GM23338 (cell line): ENCODE measurements around the gene PSMD6. TPM values are rescaled to one million over a fixed set of nuclear protein-coding genes. Genes with fewer than 3 reads are reported as not detected.

Source experiments
- ATAC-seq: fragments of 200-7000 bp; cut with Tn5 transposase; 3 replicates; pipeline ENCODE4 v1.9.1; 2020
- DNase-seq: peaks from one replicate; pipeline ENCODE4 v3.0.0-alpha.2; 2015; ENCODE audit warnings: low spot score
- H2AFZ ChIP-seq: fragments of 200-600 bp; sonication (generic); 2 replicates; pipeline ENCODE4 v1.8.0; 2016; ENCODE audit warnings: antibody characterized with exemption, mild to moderate bottlenecking, moderate library complexity
- H3F3A ChIP-seq: fragments of 200-600 bp; sonication (generic); replicated peaks from 2 replicates; pipeline ENCODE4 v1.8.0; 2017; ENCODE audit warnings: antibody characterized with exemption, mixed run types, low read depth
- H3K27ac ChIP-seq: fragments of 200-600 bp; sonication (generic); 2 replicates; pipeline ENCODE4 v1.6.1; 2016; ENCODE audit warnings: low read depth
- H3K27me3 ChIP-seq: fragments of 200-600 bp; sonication (generic); 2 replicates; pipeline ENCODE4 v1.8.0; 2016; ENCODE audit warnings: mild to moderate bottlenecking, mixed run types, moderate library complexity; ENCODE audit not compliant: insufficient read depth
- H3K36me3 ChIP-seq: fragments of 200-600 bp; sonication (generic); 2 replicates; pipeline ENCODE4 v1.8.0; 2016; ENCODE audit warnings: mild to moderate bottlenecking; ENCODE audit not compliant: insufficient read depth
- H3K4me1 ChIP-seq: fragments of 200-600 bp; sonication (generic); 2 replicates; pipeline ENCODE4 v1.8.0; 2016; ENCODE audit warnings: mild to moderate bottlenecking, moderate library complexity; ENCODE audit not compliant: insufficient read depth
- H3K4me2 ChIP-seq: fragments of 200-600 bp; sonication (generic); 2 replicates; pipeline ENCODE4 v1.7.1; 2017; ENCODE audit warnings: mixed run types
- H3K4me3 ChIP-seq: fragments of 200-600 bp; sonication (generic); 2 replicates; pipeline ENCODE4 v1.6.1; 2016; ENCODE audit warnings: mixed run types
- H3K79me2 ChIP-seq: fragments of 200-600 bp; sonication (generic); replicated peaks from 2 replicates; pipeline ENCODE4 v1.8.0; 2017; ENCODE audit warnings: mild to moderate bottlenecking; ENCODE audit not compliant: insufficient read depth
- H3K9me2 ChIP-seq: fragments of 200-600 bp; sonication (generic); 2 replicates; pipeline ENCODE4 v1.8.0; 2017; ENCODE audit not compliant: insufficient read depth
- H4K20me1 ChIP-seq: fragments of 200-600 bp; sonication (generic); replicated peaks from 2 replicates; pipeline ENCODE4 v1.8.0; 2017; ENCODE audit warnings: mild to moderate bottlenecking; ENCODE audit not compliant: insufficient read depth
- H3K27ac Mint-ChIP-seq: 2 replicates; pipeline ENCODE4 v1.8.0; 2020; ENCODE audit warnings: inconsistent platforms, mild to moderate bottlenecking, moderate library complexity, mixed read lengths
- H3K27me3 Mint-ChIP-seq: 3 replicates; pipeline ENCODE4 v1.8.0; 2022; ENCODE audit warnings: low read depth, mild to moderate bottlenecking, moderate library complexity, mixed read lengths, inconsistent platforms; ENCODE audit not compliant: insufficient read depth, poor library complexity
- H3K36me3 Mint-ChIP-seq: 3 replicates; pipeline ENCODE4 v1.8.0; 2021; ENCODE audit warnings: low read depth, mild to moderate bottlenecking, inconsistent platforms, moderate library complexity, mixed read lengths
- H3K4me1 Mint-ChIP-seq: 3 replicates; pipeline ENCODE4 v1.8.0; 2020; ENCODE audit warnings: mild to moderate bottlenecking, inconsistent platforms, mixed read lengths
- H3K4me3 Mint-ChIP-seq: 3 replicates; pipeline ENCODE4 v1.8.0; 2021; ENCODE audit warnings: moderate library complexity, mild to moderate bottlenecking, inconsistent platforms, mixed read lengths
- H3K9me3 Mint-ChIP-seq: 3 replicates; pipeline ENCODE4 v1.8.0; 2020; ENCODE audit warnings: moderate library complexity, mild to moderate bottlenecking, inconsistent platforms, mixed read lengths
- EZH2phosphoT487 ChIP-seq: fragments of 200-600 bp; sonication (generic); IDR thresholded peaks from one replicate; pipeline ENCODE4 v1.8.1; 2018; ENCODE audit warnings: antibody characterized with exemption; ENCODE audit not compliant: unreplicated experiment
- JUNB ChIP-seq: IDR thresholded peaks from one replicate; pipeline ENCODE4 v1.6.1; 2016; ENCODE audit warnings: antibody characterized with exemption; ENCODE audit not compliant: unreplicated experiment
- NANOG ChIP-seq: IDR thresholded peaks from 2 replicates; pipeline ENCODE4 v1.6.1; 2016; ENCODE audit warnings: antibody characterized with exemption, borderline replicate concordance
- POLR2AphosphoS5 ChIP-seq: IDR thresholded peaks from 2 replicates; pipeline ENCODE4 v1.6.1; 2016; ENCODE audit warnings: antibody characterized with exemption, low read depth
- STAT1 ChIP-seq: IDR thresholded peaks from one replicate; pipeline ENCODE4 v1.6.1; 2016; ENCODE audit warnings: antibody characterized with exemption; ENCODE audit not compliant: unreplicated experiment
- ZNF114 ChIP-seq: fragments of 250-450 bp; sonication (Bioruptor Pico); IDR thresholded peaks from 2 replicates; pipeline ENCODE4 v1.5.0; 2020; ENCODE audit warnings: mild to moderate bottlenecking, moderate library complexity
- ZNF331 ChIP-seq: fragments of 250-450 bp; sonication (Bioruptor Pico); IDR thresholded peaks from 2 replicates; pipeline ENCODE4 v1.5.0; 2020; ENCODE audit warnings: low read depth, mild to moderate bottlenecking, moderate library complexity
- polyA plus RNA-seq: library from polyadenylated mRNA; unstranded; fragments of >200 nt; fragmentation: Nextera tagmentation; extraction: Ambion mirVana; gene quantifications from 2 replicates; pipeline ENCODE4 v1.2.1, GENCODE V29; 2016
- total RNA-seq: library from RNA; depleted of rRNA; stranded (reverse); fragments of >200 nt; shearing (Covaris generic); gene quantifications from 2 replicates; pipeline ENCODE4 v1.2.3, GENCODE V29; 2014
- TF ChIP-seq, protein P1 (sequence below): IDR thresholded peaks from 2 replicates; pipeline ENCODE4 v1.6.1; 2016; ENCODE audit warnings: antibody characterized with exemption
- TF ChIP-seq, protein P2 (sequence below): IDR thresholded peaks from one replicate; pipeline ENCODE4 v1.6.1; 2018; ENCODE audit warnings: antibody characterized with exemption; ENCODE audit not compliant: unreplicated experiment
- TF ChIP-seq, protein P3 (sequence below): fragments of 250-450 bp; sonication (Bioruptor Pico); IDR thresholded peaks from 2 replicates; pipeline ENCODE4 v1.5.0; 2020; ENCODE audit warnings: mild to moderate bottlenecking, moderate library complexity
- TF ChIP-seq, protein P4 (sequence below), 2 experiments: fragments of 200-600 bp in 1 of 2; sonication (generic) in 1 of 2; conservative IDR thresholded peaks; 2 replicates each; pipeline versions ENCODE4 v1.5.1 to v1.6.1; 2016 to 2017; ENCODE audit warnings: antibody characterized with exemption in 2 of 2, low read depth in 2 of 2, mild to moderate bottlenecking in 2 of 2, moderate library complexity in 1 of 2

Gene PSMD6
- total and polyA plus RNA-seq, 2 experiments from 2014 or later: 98.1 to 205 TPM

DNA sequence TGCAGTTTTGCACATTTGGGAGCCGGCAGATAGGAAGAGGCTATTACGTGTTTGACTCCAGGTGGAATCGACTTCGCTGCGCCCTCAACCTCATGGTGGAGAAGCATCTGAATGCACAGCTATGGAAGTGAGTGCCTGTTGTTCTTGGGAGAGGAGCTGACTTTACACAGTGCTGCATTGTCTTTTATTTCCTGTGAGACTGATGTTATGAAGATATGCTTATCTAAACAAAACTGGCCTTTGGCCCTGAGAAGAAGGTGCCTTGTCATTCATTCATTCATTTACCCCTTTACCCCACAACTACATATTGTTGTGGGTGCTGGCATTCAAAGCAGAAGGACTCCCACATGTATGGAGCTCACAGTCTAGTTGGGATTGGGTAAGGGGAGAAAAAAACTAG is 32.6 kb downstream of the PSMD6 start:
- H3K9me3 Mint-ChIP-seq: no peaks in the 10 kb centered on the region
- no peak overlapping the region for H3K4me3 Mint-ChIP-seq
- H3K4me3 ChIP-seq: no peak overlapping the region
- no peak overlapping the region for H3K4me2 ChIP-seq
- DNase-seq (no peak), ATAC-seq (no peak)
- H3K27me3 ChIP-seq: no peaks in the 10 kb centered on the region
- H3K79me2 ChIP-seq: no peaks in the 10 kb centered on the region
- peaks cover 17% of the 10 kb centered on the region; the same call in 2 of the 3 replicates for H3K4me1 Mint-ChIP-seq
- no peak overlapping the region for H2AFZ ChIP-seq
- no peaks in the 10 kb centered on the region for H3K27me3 Mint-ChIP-seq
- no peak overlapping the region for H3K27ac Mint-ChIP-seq
- peaks cover 9% of the 10 kb centered on the region for H3K36me3 ChIP-seq
- H3F3A ChIP-seq: no peaks in the 10 kb centered on the region
- TF ChIP-seq ZNF331 (CRISPR knock-in tag) (no peak), JUNB (no peak), POLR2AphosphoS5 (no peak), NANOG (no peak), STAT1 (no peak), ZNF114 (CRISPR knock-in tag) (no peak), EZH2phosphoT487 (no peak)
- TF ChIP-seq, protein P1, sequence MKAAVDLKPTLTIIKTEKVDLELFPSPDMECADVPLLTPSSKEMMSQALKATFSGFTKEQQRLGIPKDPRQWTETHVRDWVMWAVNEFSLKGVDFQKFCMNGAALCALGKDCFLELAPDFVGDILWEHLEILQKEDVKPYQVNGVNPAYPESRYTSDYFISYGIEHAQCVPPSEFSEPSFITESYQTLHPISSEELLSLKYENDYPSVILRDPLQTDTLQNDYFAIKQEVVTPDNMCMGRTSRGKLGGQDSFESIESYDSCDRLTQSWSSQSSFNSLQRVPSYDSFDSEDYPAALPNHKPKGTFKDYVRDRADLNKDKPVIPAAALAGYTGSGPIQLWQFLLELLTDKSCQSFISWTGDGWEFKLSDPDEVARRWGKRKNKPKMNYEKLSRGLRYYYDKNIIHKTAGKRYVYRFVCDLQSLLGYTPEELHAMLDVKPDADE: no peak
- TF ChIP-seq, protein P2, sequence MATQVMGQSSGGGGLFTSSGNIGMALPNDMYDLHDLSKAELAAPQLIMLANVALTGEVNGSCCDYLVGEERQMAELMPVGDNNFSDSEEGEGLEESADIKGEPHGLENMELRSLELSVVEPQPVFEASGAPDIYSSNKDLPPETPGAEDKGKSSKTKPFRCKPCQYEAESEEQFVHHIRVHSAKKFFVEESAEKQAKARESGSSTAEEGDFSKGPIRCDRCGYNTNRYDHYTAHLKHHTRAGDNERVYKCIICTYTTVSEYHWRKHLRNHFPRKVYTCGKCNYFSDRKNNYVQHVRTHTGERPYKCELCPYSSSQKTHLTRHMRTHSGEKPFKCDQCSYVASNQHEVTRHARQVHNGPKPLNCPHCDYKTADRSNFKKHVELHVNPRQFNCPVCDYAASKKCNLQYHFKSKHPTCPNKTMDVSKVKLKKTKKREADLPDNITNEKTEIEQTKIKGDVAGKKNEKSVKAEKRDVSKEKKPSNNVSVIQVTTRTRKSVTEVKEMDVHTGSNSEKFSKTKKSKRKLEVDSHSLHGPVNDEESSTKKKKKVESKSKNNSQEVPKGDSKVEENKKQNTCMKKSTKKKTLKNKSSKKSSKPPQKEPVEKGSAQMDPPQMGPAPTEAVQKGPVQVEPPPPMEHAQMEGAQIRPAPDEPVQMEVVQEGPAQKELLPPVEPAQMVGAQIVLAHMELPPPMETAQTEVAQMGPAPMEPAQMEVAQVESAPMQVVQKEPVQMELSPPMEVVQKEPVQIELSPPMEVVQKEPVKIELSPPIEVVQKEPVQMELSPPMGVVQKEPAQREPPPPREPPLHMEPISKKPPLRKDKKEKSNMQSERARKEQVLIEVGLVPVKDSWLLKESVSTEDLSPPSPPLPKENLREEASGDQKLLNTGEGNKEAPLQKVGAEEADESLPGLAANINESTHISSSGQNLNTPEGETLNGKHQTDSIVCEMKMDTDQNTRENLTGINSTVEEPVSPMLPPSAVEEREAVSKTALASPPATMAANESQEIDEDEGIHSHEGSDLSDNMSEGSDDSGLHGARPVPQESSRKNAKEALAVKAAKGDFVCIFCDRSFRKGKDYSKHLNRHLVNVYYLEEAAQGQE: no peak
- TF ChIP-seq, protein P3, sequence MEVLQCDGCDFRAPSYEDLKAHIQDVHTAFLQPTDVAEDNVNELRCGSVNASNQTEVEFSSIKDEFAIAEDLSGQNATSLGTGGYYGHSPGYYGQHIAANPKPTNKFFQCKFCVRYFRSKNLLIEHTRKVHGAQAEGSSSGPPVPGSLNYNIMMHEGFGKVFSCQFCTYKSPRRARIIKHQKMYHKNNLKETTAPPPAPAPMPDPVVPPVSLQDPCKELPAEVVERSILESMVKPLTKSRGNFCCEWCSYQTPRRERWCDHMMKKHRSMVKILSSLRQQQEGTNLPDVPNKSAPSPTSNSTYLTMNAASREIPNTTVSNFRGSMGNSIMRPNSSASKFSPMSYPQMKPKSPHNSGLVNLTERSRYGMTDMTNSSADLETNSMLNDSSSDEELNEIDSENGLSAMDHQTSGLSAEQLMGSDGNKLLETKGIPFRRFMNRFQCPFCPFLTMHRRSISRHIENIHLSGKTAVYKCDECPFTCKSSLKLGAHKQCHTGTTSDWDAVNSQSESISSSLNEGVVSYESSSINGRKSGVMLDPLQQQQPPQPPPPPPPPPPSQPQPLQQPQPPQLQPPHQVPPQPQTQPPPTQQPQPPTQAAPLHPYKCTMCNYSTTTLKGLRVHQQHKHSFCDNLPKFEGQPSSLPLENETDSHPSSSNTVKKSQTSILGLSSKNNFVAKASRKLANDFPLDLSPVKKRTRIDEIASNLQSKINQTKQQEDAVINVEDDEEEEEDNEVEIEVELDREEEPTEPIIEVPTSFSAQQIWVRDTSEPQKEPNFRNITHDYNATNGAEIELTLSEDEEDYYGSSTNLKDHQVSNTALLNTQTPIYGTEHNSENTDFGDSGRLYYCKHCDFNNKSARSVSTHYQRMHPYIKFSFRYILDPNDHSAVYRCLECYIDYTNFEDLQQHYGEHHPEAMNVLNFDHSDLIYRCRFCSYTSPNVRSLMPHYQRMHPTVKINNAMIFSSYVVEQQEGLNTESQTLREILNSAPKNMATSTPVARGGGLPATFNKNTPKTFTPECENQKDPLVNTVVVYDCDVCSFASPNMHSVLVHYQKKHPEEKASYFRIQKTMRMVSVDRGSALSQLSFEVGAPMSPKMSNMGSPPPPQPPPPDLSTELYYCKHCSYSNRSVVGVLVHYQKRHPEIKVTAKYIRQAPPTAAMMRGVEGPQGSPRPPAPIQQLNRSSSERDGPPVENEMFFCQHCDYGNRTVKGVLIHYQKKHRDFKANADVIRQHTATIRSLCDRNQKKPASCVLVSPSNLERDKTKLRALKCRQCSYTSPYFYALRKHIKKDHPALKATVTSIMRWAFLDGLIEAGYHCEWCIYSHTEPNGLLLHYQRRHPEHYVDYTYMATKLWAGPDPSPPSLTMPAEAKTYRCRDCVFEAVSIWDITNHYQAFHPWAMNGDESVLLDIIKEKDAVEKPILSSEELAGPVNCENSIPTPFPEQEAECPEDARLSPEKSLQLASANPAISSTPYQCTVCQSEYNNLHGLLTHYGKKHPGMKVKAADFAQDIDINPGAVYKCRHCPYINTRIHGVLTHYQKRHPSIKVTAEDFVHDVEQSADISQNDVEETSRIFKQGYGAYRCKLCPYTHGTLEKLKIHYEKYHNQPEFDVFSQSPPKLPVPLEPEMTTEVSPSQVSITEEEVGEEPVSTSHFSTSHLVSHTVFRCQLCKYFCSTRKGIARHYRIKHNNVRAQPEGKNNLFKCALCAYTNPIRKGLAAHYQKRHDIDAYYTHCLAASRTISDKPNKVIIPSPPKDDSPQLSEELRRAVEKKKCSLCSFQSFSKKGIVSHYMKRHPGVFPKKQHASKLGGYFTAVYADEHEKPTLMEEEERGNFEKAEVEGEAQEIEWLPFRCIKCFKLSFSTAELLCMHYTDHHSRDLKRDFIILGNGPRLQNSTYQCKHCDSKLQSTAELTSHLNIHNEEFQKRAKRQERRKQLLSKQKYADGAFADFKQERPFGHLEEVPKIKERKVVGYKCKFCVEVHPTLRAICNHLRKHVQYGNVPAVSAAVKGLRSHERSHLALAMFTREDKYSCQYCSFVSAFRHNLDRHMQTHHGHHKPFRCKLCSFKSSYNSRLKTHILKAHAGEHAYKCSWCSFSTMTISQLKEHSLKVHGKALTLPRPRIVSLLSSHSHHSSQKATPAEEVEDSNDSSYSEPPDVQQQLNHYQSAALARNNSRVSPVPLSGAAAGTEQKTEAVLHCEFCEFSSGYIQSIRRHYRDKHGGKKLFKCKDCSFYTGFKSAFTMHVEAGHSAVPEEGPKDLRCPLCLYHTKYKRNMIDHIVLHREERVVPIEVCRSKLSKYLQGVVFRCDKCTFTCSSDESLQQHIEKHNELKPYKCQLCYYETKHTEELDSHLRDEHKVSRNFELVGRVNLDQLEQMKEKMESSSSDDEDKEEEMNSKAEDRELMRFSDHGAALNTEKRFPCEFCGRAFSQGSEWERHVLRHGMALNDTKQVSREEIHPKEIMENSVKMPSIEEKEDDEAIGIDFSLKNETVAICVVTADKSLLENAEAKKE: no peak
- TF ChIP-seq, protein P4, sequence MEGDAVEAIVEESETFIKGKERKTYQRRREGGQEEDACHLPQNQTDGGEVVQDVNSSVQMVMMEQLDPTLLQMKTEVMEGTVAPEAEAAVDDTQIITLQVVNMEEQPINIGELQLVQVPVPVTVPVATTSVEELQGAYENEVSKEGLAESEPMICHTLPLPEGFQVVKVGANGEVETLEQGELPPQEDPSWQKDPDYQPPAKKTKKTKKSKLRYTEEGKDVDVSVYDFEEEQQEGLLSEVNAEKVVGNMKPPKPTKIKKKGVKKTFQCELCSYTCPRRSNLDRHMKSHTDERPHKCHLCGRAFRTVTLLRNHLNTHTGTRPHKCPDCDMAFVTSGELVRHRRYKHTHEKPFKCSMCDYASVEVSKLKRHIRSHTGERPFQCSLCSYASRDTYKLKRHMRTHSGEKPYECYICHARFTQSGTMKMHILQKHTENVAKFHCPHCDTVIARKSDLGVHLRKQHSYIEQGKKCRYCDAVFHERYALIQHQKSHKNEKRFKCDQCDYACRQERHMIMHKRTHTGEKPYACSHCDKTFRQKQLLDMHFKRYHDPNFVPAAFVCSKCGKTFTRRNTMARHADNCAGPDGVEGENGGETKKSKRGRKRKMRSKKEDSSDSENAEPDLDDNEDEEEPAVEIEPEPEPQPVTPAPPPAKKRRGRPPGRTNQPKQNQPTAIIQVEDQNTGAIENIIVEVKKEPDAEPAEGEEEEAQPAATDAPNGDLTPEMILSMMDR (conservative IDR thresholded peaks at IDR 0.05; ENCODE audit: low read depth in 2 of 2): no peak
- H3K4me1 ChIP-seq: peaks cover 5% of the 10 kb centered on the region; the same call in 1 of the 2 replicates
- H3K36me3 Mint-ChIP-seq: peaks cover 42% of the 10 kb centered on the region
- no peaks in the 10 kb centered on the region for H3K9me2 ChIP-seq
- peaks cover 9% of the 10 kb centered on the region; the same call in 1 of the 2 replicates for H4K20me1 ChIP-seq
- H3K27ac ChIP-seq: no peak overlapping the region
